Spleen (tissue), 11 donors: ENCODE measurements around the gene RNF121. TPM values are rescaled to one million over a fixed set of nuclear protein-coding genes. Genes with fewer than 3 reads are reported as not detected.

Source experiments
- DNase-seq: peaks from one replicate; pipeline ENCODE4 v3.0.0-alpha.2; 2020
- H3K27ac ChIP-seq, 8 donors: fragments of 200-600 bp; sonication (generic) in 7 of 8; 1 replicate in 4 of 8; 2 replicates in 4 of 8; pipeline versions ENCODE4 v1.5.0 to v1.8.0; 2016 to 2021; ENCODE audit warnings: inconsistent platforms in 4 of 8, mild to moderate bottlenecking in 4 of 8, moderate library complexity in 1 of 8
- H3K27me3 ChIP-seq, 7 donors: fragments of 200-600 bp; sonication (generic) in 6 of 7; replicated peaks in 1 of 7; 1 replicate in 4 of 7; 2 replicates in 3 of 7; pipeline versions ENCODE4 v1.5.0 to v1.8.0; 2016 to 2021; ENCODE audit warnings: inconsistent platforms in 3 of 7, mild to moderate bottlenecking in 1 of 7
- H3K36me3 ChIP-seq, 6 donors: fragments of 200-600 bp; sonication (generic) in 5 of 6; 1 replicate in 4 of 6; 2 replicates in 2 of 6; pipeline versions ENCODE4 v1.5.0 to v1.8.0; 2016 to 2021; ENCODE audit warnings: inconsistent platforms in 2 of 6
- H3K4me1 ChIP-seq, 6 donors: fragments of 200-600 bp; sonication (generic) in 5 of 6; 1 replicate in 3 of 6; 2 replicates in 3 of 6; pipeline versions ENCODE4 v1.5.0 to v1.8.0; 2016 to 2021; ENCODE audit warnings: inconsistent platforms in 3 of 6
- H3K4me3 ChIP-seq, 8 donors: fragments of 200-600 bp; sonication (generic) in 7 of 8; 1 replicate in 4 of 8; 2 replicates in 4 of 8; pipeline versions ENCODE4 v1.5.0 to v1.8.0; 2016 to 2021; ENCODE audit warnings: inconsistent platforms in 4 of 8, mild to moderate bottlenecking in 4 of 8, moderate library complexity in 2 of 8
- H3K9me3 ChIP-seq, 8 donors: fragments of 200-600 bp; sonication (generic) in 7 of 8; 1 replicate in 4 of 8; 2 replicates in 4 of 8; pipeline versions ENCODE4 v1.5.0 to v1.8.0; 2016 to 2021; ENCODE audit warnings: inconsistent platforms in 4 of 8
- CTCF ChIP-seq, 11 experiments: fragments of 200-600 bp in 7 of 11; fragments of 450-650 bp in 4 of 11; sonication (generic) in 4 of 11; IDR thresholded peaks in 8 of 11; conservative IDR thresholded peaks in 3 of 11; 1 replicate in 7 of 11; 2 replicates in 4 of 11; pipeline versions ENCODE4 v1.4.0 to v1.8.0; 2016 to 2021; ENCODE audit warnings: antibody characterized with exemption in 11 of 11, inconsistent platforms in 4 of 11, mild to moderate bottlenecking in 1 of 11
- POLR2A ChIP-seq, 3 donors: fragments of 450-650 bp; IDR thresholded peaks; one replicate each; pipeline ENCODE4 v1.5.1; 2017; ENCODE audit warnings: antibody characterized with exemption in 3 of 3, mild to moderate bottlenecking in 1 of 3
- POLR2AphosphoS5 ChIP-seq, 3 donors: sonication (generic); formaldehyde crosslinking; IDR thresholded peaks; one replicate each; pipeline ENCODE4 v1.5.1; 2017; ENCODE audit warnings: antibody characterized with exemption in 3 of 3
- WGBS, 5 donors: extraction: QIAGEN DNeasy Blood & Tissue Kit in 3 of 5; methylation state at CpG; one replicate each; pipeline versions ENCODE4 v1.1.5 to v1.1.7; 2013 to 2018; 5-methylcytosine and 5-hydroxymethylcytosine counted together
- intact Hi-C: fragments of 100-400 bp; cut with DNase I; formaldehyde crosslinking; loops from one replicate; pipeline ENCODE4 v1.15.0; 2023; ENCODE audit warnings: low total_unique reads
- polyA plus RNA-seq, 3 donors: library from polyadenylated mRNA; stranded (reverse); fragments of 200-250 nt; gene quantifications; one replicate each; pipeline ENCODE4 v1.2.1, GENCODE V29; 2013
- total RNA-seq, 7 donors: library from RNA; depleted of rRNA in 3 of 7; stranded (reverse); fragments of >200 nt in 3 of 7; fragmentation: NEBNext Ultra II Directional in 4 of 7; extraction: Animal tissue kit (Norgen Biotek cat#: 25700) in 4 of 7; gene quantifications; one replicate each; pipeline versions ENCODE4 v1.1.0 to v1.2.1, GENCODE V29; 2016 to 2021
- donor health status: healthy with polysubstance abuse.
- donor health status: DM: no; HTN: no; CAD: no; lungs with moderate emphysema.
- donor health status: DM: no; HTN: no; CAD: no.
- donor health status: Bipolar disorder and iron deficiency.
- donor health status: healthy.
- donor health status: DM: no; HTN: no; CAD: no.
- donor health status: DM: yes; HTN: yes; CAD: no.

Gene RNF121
- total and polyA plus RNA-seq, 10 donors: 5.3 to 35.5 (median 27.3) TPM

DNA sequence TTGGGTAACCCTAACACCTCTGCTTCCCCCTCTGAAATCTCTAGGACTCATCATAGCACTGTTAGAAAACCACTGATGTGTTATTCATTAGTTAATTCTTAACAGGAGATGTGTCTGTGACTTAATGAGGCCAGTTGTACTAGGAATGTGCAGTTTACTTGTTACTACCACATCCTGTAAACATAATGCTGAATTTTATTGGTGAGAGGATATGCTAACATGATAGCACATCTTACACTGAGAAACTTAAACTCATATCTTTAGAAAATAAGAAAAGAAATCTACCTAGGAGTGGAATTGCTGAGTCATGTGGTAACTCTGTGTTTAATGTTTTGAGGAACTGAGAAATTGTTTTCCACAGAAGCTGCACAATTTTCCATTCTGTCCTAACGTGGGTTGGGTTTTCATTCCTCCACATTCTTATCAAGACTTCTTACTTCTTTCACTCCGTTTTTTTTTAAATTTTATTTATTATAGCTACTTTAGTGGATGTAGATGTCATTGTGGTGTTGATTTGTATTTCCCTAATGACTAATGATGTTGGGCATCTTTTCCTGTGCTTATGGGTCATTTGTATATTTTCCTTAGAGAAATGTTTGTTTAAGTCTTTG, 33.7 kb downstream of the RNF121 start:
- no peak for TF ChIP-seq POLR2AphosphoS5 (IDR thresholded peaks at IDR 0.05)
- TF ChIP-seq POLR2A (IDR thresholded peaks at IDR 0.05): no peak
- no peak for TF ChIP-seq CTCF (IDR thresholded peaks at IDR 0.05 in 8 of 11, conservative IDR thresholded peaks at IDR 0.05 in 3 of 11)
- H3K4me3 ChIP-seq: peak overlapping the region in 1 of 8 donors; percentile 8
- H3K27ac ChIP-seq: peak overlapping the region in 5 of 8 donors; percentile 16 to 67 (median 35)
- WGBS, 5 donors: 14 to 31% (median 25%) methylated on average over 2 of the region's 2 CpGs
- no peak for DNase-seq
- H3K36me3 ChIP-seq: peaks cover 0 to 72% (median 33%) of the 10 kb centered on the region in 6 donors
- no peaks in the 10 kb centered on the region for H3K27me3 ChIP-seq
- peaks cover 0 to 5% (median 0%) of the 10 kb centered on the region in 8 donors for H3K9me3 ChIP-seq
- intact Hi-C loops: no loop called here
- peaks cover 3 to 14% (median 11%) of the 10 kb centered on the region in 6 donors for H3K4me1 ChIP-seq

DNA sequence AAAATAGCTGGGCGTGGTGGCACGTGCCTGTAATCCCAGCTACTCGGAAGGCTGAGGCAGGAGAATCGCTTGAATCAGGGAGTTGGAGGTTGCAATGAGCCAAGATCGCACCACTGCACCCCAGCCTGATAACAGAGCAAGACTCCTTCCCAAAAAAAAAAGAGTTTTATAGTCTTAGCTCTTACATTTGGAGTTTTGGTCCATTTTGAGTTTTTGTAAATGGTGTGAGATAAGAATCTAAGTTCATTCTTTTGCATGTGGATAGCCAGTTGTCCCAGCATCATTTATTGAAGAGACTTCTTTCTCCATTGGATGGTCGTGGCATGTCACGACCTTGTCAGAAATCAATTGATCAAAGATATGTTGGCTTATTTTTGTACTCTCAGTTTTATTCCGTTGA, 34.6 kb downstream of the RNF121 start:
- WGBS, 5 donors: 94 to 99% (median 96%) methylated on average over 8 of the region's 8 CpGs
- H3K4me1 ChIP-seq: peaks cover 3 to 14% (median 11%) of the 10 kb centered on the region in 6 donors
- peaks cover 0 to 5% (median 0%) of the 10 kb centered on the region in 8 donors for H3K9me3 ChIP-seq
- H3K36me3 ChIP-seq: peaks cover 0 to 81% (median 34%) of the 10 kb centered on the region in 6 donors
- no peak overlapping the region for H3K4me3 ChIP-seq
- TF ChIP-seq CTCF (IDR thresholded peaks at IDR 0.05 in 8 of 11, conservative IDR thresholded peaks at IDR 0.05 in 3 of 11) (no peak), POLR2AphosphoS5 (IDR thresholded peaks at IDR 0.05) (no peak), POLR2A (IDR thresholded peaks at IDR 0.05) (no peak)
- H3K27me3 ChIP-seq: no peaks in the 10 kb centered on the region
- DNase-seq: no peak
- intact Hi-C loops: no loop called here
- no peak overlapping the region for H3K27ac ChIP-seq

GRCh38 chr11:71964641-71965040, 35.8 kb downstream of the RNF121 start:
- no peak for DNase-seq
- Histone ChIP-seq H3K27me3 (no peaks in the 10 kb centered on the region), H3K27ac (no peak overlapping the region), H3K4me3 (no peak overlapping the region), H3K4me1 (peaks cover 3 to 14% (median 11%) of the 10 kb centered on the region in 6 donors), H3K9me3 (peaks cover 0 to 5% (median 0%) of the 10 kb centered on the region in 8 donors), H3K36me3 (peaks cover 0 to 85% (median 35%) of the 10 kb centered on the region in 6 donors)
- intact Hi-C loops: no loop called here
- TF ChIP-seq POLR2A (IDR thresholded peaks at IDR 0.05) (no peak), POLR2AphosphoS5 (IDR thresholded peaks at IDR 0.05) (no peak), CTCF (IDR thresholded peaks at IDR 0.05 in 8 of 11, conservative IDR thresholded peaks at IDR 0.05 in 3 of 11) (no peak)
- WGBS, 5 donors: 95 to 100% (median 97%) methylated on average over 4 of the region's 4 CpGs

DNA sequence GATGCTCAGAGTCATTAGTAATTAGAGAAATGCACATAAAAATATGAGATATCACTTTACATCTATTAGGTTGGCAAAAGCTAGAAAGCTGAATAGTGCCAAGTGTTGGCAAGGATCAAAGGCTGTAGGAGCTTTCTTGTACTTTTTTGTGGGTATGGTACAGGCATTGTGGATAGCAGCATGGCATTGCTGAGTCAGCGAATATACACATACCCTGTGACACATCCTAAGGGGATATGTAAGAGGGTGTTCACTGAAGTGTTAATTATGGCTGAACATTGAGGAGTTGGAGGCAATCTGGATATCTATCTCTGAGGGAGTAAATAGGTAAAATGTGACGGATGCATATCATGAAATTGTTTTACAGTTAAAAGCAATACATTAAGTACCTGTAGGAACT, 42.8 kb downstream of the RNF121 start:
- intact Hi-C loops: no loop called here

More for the DNA sequence above, 42.8 kb downstream of the RNF121 start:
- no peak overlapping the region for H3K27ac ChIP-seq
- no peaks in the 10 kb centered on the region for H3K9me3 ChIP-seq
- peaks cover 0 to 73% (median 12%) of the 10 kb centered on the region in 6 donors for H3K36me3 ChIP-seq
- H3K27me3 ChIP-seq: no peaks in the 10 kb centered on the region
- peaks cover 0 to 2% (median 0%) of the 10 kb centered on the region in 6 donors for H3K4me1 ChIP-seq
- DNase-seq: no peak
- WGBS, 5 donors: 96 to 98% (median 97%) methylated on average over 2 of the region's 2 CpGs
- TF ChIP-seq POLR2A (IDR thresholded peaks at IDR 0.05) (no peak), POLR2AphosphoS5 (IDR thresholded peaks at IDR 0.05) (no peak), CTCF (IDR thresholded peaks at IDR 0.05 in 8 of 11, conservative IDR thresholded peaks at IDR 0.05 in 3 of 11) (no peak)
- H3K4me3 ChIP-seq: no peak overlapping the region
